ENCODE measurements around the gene FAM131A.

DNA sequence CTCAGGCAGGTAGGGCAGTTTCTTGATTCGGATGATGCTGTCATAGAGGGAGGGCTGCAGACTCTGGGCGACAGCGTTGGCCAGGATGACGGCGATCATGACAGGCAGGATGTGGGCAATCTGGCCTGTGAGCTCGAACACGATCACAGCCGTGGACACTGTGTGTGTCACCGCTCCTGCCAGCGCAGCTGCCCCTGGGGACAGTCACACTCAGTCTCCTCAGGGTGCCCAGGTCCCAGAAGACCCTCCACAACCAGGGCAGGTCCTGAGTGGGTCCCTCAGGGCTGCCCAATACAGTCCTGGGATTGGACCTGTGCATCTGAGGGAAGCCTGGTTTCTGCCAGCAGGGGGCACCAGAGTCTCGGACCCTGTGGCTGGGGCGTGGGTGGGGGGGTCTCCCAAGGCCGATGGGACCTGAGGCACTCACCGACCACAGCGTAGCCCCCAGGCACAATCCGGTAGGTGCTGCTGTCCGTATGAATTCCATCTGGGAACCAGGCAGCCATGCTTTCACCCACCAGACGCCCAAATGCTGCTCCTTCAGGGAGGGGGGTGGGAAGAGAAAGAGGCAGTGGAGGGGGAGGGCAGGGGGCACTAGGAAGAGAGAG lies 16.8 kb downstream of the FAM131A start:
- TF ChIP-seq PPARA (CRISPR knock-in tag; IDR thresholded peaks at IDR 0.05; ENCODE audit: borderline replicate concordance) (no peak), OSR1 (CRISPR knock-in tag; IDR thresholded peaks at IDR 0.05) (no peak)

All from SK-N-SH treated with all-trans-retinoic acid at 6 μM for 48 hours (cell line).